ENCODE data around the gene ASAP2. TPM values are rescaled to one million over a fixed set of nuclear protein-coding genes. Genes with fewer than 3 reads are reported as not detected.
A peak's percentile ranks its signal among the peaks of the same experiment; 100 is the strongest.
"Not testable (repeated sequence)": the region's sequence is repeated elsewhere in the genome, so short reads cannot be mapped to it uniquely, and the experiment has no call there.

The ASAP2 gene
- total RNA-seq, 1 experiment from 2014 or later, result 34.7 TPM

- DNase-seq (ENCODE audit: extremely low read depth, low read depth), result peak; percentile 91
Measured at GRCh38 chr2:9249020-9249800, 42.6 kb downstream of the ASAP2 start.

GRCh38 chr2:9250091-9250490 lies 43.5 kb downstream of the ASAP2 start:
- no peak for DNase-seq (ENCODE audit: extremely low read depth, low read depth)

- no peak for DNase-seq (ENCODE audit: extremely low read depth, low read depth)
Measured at GRCh38 chr2:9250498-9251153, 44.0 kb downstream of the ASAP2 start.

- DNase-seq (ENCODE audit: extremely low read depth, low read depth), result peak; percentile 79
Measured at GRCh38 chr2:9251154-9252001, 44.8 kb downstream of the ASAP2 start.

GRCh38 chr2:9252002-9252357 lies 45.4 kb downstream of the ASAP2 start:
- DNase-seq (ENCODE audit: extremely low read depth, low read depth), result peak; percentile 29

- no peak for DNase-seq (ENCODE audit: extremely low read depth, low read depth)
Measured at GRCh38 chr2:9255416-9255815, 48.8 kb downstream of the ASAP2 start.

GRCh38 chr2:9256147-9256546 lies 49.5 kb downstream of the ASAP2 start:
- no peak for DNase-seq (ENCODE audit: extremely low read depth, low read depth)

GRCh38 chr2:9256570-9257043 lies 50.0 kb downstream of the ASAP2 start:
- no peak for DNase-seq (ENCODE audit: extremely low read depth, low read depth)

- no peak for DNase-seq (ENCODE audit: extremely low read depth, low read depth)
Measured at GRCh38 chr2:9258501-9258900, 51.9 kb downstream of the ASAP2 start.

GRCh38 chr2:9258953-9259399 lies 52.4 kb downstream of the ASAP2 start:
- no peak for DNase-seq (ENCODE audit: extremely low read depth, low read depth)

GRCh38 chr2:9260464-9260918 lies 53.9 kb downstream of the ASAP2 start:
- DNase-seq (ENCODE audit: extremely low read depth, low read depth), result no peak

GRCh38 chr2:9261231-9261883 lies 54.7 kb downstream of the ASAP2 start:
- no peak for DNase-seq (ENCODE audit: extremely low read depth, low read depth)

GRCh38 chr2:9262671-9263171 lies 56.1 kb downstream of the ASAP2 start:
- DNase-seq (ENCODE audit: extremely low read depth, low read depth), result no peak

GRCh38 chr2:9263428-9263827 lies 56.8 kb downstream of the ASAP2 start:
- DNase-seq (ENCODE audit: extremely low read depth, low read depth), result no peak

- no peak for DNase-seq (ENCODE audit: extremely low read depth, low read depth)
Measured at GRCh38 chr2:9264301-9264700, 57.7 kb downstream of the ASAP2 start.

- no peak for DNase-seq (ENCODE audit: extremely low read depth, low read depth)
Measured at GRCh38 chr2:9266711-9267110, 60.1 kb downstream of the ASAP2 start.

- not testable (repeated sequence) for DNase-seq (ENCODE audit: extremely low read depth, low read depth)
Measured at GRCh38 chr2:9267286-9267685, 60.7 kb downstream of the ASAP2 start.

GRCh38 chr2:9268301-9269080 lies 61.9 kb downstream of the ASAP2 start:
- no peak for DNase-seq (ENCODE audit: extremely low read depth, low read depth)

GRCh38 chr2:9269295-9269694 lies 62.7 kb downstream of the ASAP2 start:
- no peak for DNase-seq (ENCODE audit: extremely low read depth, low read depth)

Measured in NCI-H460 (cell line).